PC-3 (cell line): ENCODE measurements around the gene LPIN1.

Experiments
- CTCF ChIP-seq: fragments of 300-600 bp; sonication (generic); conservative IDR thresholded peaks from 2 replicates; pipeline ENCODE4 v1.5.1; 2017; ENCODE audit warnings: antibody characterized with exemption, low read depth, mild to moderate bottlenecking, low read length
- EZH2 ChIP-seq: fragments of 300-600 bp; sonication (generic); IDR thresholded peaks from one replicate; pipeline ENCODE4 v1.6.1; 2017; ENCODE audit warnings: antibody characterized with exemption, mild to moderate bottlenecking, low read length; ENCODE audit not compliant: unreplicated experiment

- TF ChIP-seq CTCF (no peak), EZH2 (no peak)
These were observed 36.2 kb upstream of the LPIN1 start for GRCh38 chr2:11710210-11710609.
